Embryonic facial prominence (tissue), 1 donor: ENCODE measurements around the gene ST7.

ENCODE experiments used
- DNase-seq: peaks from one replicate; pipeline ENCODE4 v3.0.0-alpha.2; 2016; ENCODE audit errors: extremely low spot score

Gene ST7

DNA sequence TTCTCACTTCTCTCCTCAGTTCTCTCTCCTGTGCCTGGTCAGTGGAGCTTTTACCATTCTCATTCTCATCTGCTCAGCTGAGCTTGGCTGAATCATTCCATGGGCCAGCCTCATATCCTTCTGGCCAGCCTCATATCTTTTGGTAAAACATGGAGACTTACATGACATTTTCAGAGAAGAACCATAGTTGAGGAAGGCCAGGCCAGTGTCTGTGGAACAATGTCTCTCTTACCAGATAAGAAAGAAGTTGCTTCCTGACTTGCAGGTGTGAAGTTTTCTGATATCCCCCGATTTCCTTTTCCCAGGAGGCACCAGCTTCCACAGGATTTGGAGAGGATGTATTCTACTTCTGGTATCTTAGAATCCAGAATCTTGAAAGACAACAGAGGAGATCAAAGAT lies 24.7 kb downstream of the ST7 start:
- no peak for DNase-seq

GRCh38 chr7:116979430-116979829 lies 26.1 kb downstream of the ST7 start:
- no peak for DNase-seq

DNA sequence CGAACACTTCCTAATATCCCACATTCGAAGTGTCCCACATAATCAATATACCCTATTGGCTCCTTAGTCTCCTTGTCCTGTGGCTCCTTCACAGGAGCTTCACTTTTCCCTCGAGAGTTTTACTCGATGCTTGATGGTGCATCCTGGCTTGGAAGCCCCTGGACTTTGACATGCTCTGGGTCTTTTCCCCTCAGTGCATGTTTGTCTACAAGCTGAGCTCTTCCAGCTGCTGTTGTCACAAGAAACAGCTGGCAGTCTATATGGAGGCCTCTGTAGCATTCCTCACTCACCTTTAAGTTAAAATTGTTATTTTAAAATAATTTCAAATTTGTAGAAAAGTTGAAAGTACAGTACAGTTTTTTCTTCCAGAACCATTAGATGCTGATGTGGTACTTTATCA lies 27.1 kb downstream of the ST7 start:
- DNase-seq, result no peak

DNA sequence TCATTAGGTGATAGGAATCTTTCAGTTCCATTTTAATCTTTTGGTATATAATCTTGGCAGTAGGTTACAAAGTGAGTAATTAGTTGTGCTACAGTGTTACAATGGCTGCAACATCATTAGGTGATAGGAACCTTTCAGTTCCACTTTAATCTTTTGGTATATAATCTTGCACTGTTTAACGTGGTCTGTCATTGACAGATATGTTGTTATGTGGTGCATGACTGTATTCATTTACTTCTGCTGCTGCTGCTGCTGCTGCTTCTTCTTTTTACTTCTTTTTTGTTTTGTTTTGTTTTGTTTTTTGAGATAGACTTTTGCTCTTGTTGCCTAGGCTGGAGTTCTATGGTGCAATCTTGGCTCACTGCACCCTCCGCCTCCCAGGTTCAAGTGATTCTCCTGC lies 28.6 kb downstream of the ST7 start:
- no peak for DNase-seq

DNA sequence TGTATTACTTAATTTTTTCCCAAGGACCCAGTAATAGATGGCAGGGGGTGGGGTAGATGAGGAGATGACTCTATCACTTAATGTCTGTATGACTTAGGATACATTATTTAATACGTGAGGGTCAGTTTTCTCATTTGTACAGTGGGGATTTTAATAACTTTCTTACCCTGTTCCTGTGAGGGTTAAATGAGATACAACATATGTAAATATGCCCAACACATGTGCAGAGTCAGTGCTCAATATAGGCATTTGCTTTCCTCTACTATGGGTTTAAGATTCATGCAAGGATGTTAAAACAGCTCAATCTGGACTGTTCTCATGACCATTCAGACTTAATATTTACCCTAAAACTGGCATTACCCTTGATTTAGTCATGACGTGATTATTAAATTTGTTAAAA lies 31.2 kb downstream of the ST7 start:
- DNase-seq, result no peak

GRCh38 chr7:116984917-116985316 lies 31.6 kb downstream of the ST7 start:
- DNase-seq, result no peak

GRCh38 chr7:116985575-116985974 lies 32.3 kb downstream of the ST7 start:
- DNase-seq, result no peak

DNA sequence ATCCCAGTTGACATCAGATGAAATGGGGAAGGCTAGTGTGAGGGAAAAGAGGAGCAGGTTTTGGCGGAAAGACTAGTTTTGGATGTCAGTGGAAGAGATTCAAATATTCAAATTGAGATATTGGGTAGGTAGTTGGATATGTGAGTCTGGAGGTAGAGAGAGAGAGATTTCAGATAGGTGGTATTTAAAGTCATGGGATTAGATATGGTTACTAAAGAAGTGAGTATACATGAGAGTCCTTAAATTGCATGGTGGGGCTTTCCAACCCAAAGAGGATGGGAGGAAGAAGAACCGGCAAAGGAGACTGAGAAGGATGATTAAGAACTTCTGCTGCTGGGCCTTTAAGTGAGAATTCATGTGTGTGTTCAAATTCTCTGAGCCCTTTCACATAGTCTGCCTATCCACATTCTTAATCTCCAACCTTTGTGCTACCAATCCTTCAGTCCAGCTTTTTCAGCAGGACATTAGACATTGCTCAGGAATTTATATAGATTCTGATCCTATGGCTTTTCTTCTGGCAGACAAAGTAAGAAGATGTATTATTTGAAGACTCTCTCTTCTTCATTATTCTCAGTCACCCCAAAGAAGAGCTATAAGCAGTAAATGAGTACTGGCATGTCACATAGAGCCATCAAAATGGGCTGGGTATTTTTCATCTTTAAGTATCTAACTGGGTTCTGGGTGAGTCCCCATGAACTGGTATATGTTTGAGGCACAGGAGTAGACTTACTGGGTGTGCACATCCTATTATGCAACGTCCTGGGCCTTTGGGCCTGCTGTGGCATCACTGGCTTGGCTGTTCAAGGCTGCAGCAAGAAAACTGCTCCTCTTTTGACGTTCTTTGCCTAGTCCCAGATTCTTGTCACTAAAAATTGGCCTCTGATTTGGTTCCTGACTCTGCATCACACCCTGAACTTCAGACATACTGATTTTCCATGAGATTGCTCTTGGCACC lies 33.6 kb downstream of the ST7 start:
- DNase-seq, result no peak

DNA sequence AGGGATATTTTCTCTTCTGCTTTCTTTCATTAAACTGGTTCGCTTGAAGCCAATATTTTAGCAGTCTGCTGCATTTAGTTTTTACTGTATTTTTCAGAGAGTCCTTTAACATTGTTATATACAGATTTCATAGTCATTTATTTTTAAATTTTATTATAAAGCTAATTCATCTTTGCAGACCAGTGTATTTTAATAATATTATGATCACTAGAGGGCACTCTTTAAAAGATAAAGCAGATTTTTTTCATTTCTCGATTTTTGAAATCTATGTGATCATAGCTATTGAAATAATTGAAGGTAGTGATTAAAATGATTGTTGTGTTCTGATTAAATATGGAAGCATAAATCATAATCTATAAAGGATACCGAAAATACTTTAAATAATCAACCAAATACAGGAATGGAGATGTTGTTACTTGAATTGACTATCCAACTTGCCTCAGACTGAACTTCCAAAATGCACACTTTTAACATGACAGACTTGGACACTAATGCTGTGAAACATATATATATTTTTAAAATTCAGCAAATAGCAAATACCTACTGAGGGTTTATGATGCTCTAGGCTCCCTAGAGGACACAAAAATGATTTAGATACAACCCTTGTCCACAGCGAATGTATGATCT lies 35.2 kb downstream of the ST7 start:
- no peak for DNase-seq

GRCh38 chr7:116990056-116990455 lies 36.8 kb downstream of the ST7 start:
- DNase-seq, result no peak

DNA sequence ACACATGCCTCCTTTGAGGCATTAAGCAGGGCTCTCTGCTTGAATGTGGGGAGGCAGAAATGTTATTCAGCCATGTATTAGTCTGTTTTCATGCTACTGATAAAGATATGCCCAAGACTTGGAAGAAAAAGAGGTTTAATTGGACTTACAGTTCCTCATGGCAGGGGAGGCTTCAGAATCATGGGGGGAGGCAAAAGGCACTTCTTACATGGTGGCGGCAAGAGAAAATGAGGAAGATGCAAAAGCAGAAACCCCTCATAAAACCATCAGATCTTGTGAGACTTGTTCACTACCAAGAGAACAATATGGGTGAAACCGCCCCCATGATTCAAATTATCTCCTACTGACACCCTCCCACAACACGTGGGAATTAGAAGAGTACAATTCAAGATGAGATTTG lies 37.9 kb downstream of the ST7 start:
- no peak for DNase-seq

- no peak for DNase-seq
Observed at GRCh38 chr7:116994611-116995010, 41.3 kb downstream of the ST7 start.

DNA sequence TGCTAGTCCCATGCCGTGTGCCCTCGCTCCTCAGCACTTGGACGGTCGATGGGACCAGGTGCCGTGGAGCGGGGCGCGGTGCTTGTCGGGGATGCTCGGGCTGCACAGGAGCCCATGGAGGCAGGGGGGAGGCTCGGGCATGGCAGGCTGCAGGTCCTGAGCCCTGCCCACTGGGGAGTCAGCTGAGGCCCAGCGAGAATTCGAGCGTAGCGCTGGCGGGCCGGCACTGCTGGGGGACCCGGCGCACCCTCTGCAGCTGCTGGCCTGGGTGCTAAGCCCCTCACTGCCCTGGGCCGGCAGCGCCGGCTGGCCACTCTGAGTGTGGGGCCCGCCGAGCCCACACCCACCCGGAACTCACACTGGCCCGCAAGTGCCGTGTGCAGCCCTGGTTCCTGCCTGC lies 44.7 kb downstream of the ST7 start:
- DNase-seq, result no peak

DNA sequence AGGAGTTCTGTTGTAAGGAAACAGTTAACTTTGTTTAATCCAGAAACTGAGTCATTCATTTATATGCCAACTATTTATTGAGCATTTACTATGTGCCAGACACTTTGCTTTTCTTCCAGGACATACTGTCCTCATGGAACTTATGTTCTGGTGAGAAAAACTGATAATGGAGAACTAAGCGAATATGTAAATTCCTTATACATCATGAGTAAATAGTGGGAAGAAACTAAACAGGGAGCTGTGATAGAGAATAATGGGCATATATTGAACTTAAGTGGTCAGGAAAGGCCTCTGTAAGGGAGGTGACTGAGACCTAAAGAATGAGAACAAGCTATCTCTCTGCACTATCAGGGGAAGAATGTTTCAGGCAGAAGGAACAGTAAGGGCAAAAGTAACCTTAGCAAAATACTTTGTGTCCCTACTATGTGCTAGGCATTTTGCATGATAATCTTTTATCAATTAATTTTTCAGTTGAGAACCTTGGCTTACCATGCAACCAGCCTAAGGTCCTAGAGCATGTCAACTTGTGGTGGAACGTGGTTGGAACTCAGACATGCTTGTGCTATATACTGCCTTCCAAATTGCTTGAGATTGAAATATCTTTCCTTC lies 45.4 kb downstream of the ST7 start:
- DNase-seq, result no peak

GRCh38 chr7:116999311-116999710 lies 46.0 kb downstream of the ST7 start:
- no peak for DNase-seq

- DNase-seq, result no peak
Observed at GRCh38 chr7:117001283-117001682, 48.0 kb downstream of the ST7 start.

DNA sequence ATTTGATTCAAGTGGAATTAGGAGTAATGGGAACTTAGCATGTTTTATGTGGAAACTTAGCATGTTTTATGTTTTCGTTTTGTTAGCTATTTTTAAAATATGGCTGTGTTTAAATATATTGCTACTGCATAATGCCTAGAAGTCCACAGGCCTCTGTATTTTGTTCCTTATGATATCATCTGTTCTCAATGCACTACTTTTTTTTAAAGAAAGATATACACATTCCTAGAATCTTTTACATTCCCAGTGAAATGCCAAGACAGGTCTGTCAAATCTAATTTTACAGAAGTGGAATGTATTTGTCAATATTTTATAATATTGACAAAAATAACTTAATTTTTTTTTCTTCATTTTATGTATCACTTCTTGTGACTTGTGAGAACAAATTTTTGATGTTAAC lies 51.6 kb downstream of the ST7 start:
- no peak for DNase-seq

DNA sequence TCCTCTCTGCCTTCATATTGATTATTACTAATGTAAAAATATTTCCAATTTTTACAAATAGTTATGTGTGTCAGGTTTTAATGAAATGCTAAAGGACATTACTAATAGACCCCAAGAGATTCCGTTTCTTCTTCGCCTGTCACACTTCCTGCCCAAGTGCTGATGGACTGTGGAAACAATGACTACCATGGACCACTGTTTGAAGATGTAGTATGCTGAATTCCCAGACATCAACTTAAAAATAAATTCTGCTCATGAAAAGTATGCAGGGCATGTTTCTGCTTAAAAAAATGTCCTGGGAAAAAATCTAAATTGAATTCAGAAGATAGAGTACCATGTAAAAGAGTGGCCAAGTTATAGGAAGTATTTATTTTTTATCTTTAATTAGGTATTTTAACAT lies 52.1 kb downstream of the ST7 start:
- no peak for DNase-seq

DNA sequence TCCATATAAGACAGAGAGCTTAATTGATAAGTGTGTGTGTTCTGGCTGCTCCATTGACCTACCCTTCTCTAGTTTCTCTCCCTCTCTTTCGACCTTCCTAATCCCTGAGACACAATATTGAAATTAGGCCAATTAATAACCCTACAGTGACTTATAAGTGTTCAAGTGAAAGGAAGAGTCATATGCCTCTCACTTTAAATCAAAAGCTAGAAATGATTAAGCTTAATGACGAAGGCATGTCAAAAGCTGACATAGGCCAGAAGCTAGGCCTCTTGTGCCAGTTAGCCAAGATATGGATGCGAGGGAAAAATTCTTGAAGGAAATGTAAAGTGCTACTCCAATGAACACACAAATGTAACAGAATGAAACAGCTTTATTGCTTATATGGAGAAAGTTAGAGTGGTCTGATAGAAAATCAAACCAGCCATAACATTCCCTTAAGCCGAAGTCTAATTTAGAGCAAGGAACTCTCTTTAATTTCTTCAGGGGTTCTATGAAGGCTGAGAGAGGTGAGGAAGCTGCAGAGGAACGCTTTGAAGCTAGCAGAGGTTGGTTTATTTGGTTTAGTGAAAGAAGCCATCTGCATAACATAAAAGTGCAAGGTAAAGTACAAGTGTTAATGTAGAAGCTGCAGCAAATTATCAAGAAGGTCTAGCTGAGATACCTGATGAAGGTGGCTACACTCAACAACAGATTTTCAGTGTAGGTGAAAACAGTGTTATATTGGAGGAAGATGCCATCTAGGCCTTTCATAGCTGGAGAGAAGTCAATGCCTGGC lies 53.8 kb downstream of the ST7 start:
- no peak for DNase-seq

DNA sequence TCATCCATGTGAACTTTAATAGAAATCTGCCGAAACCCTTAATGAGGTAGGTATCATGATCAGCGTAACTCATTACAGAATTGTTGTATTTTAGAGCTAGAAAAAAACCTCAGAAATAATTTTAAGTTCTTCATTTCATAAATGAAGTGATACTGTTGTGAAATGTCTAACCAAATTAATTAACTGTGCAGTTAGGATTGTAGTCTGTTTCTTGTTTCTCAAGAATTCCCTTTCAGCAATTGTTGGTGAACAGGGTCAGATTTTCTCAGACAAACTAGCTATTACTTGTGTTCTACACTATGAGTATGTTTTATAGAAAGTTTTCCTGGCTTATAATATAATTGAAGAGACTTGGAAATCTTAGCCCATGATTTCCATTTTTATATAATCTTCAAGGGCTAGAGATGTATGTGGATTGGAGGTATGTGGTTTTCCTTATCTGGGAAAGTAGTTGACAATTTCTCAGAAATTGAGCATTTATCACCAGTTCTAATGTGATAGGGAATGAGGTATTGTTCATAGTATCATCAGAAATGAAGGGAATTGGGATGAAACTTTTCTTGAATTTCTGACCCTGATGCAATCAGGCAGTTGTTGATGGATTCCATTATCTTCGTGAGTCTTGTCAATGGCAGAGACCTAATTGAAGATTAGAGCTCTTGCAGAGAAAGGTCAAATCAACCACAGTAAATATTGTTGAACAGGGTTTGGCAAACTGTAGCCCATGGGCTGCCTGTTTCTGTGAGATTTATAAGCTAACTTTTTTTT lies 55.0 kb downstream of the ST7 start:
- no peak for DNase-seq

DNA sequence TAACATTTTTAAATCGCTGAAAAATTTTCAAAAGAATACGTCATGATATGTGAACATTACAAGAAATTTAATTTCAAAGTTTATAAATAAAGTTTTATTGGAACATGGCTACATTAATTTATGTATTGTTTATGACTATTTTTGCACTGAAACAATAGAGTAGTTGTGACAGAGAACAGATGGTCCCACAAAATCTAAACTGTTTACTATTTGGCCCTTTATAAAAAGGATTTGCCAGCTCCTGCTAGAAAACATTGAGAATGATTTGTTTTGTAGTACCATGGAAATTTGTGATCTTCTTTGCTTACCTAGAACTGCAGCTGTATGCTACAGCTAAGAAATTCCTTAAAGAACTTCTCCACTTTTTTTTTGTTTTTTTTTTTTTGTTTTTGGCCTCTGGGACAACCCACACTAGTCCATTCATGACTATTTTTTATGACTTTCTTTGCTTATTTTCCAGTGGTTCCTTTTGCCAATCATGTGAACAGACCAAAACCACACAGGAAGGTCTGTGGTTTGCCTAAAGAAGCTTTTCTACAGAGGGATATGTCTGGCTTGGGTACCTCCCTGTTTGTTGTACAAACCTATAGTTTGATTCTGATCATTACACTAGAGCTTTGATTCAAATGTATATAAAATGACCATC lies 55.7 kb downstream of the ST7 start:
- DNase-seq, result no peak
